Parathyroid adenoma (tissue), 2 donors: ENCODE results near the gene BUB3.

Source experiments
- H2AFZ ChIP-seq: fragments of 300-600 bp; sonication (generic); one replicate; pipeline ENCODE4 v1.7.0; 2017; ENCODE audit warnings: antibody characterized with exemption, mild to moderate bottlenecking
- H3K27ac ChIP-seq: fragments of 300-600 bp; sonication (generic); one replicate; pipeline ENCODE4 v1.7.0; 2017
- H3K27me3 ChIP-seq: fragments of 300-600 bp; sonication (generic); one replicate; pipeline ENCODE4 v1.7.0; 2017; ENCODE audit warnings: low read length; ENCODE audit not compliant: control insufficient read depth, insufficient read depth
- H3K36me3 ChIP-seq: fragments of 300-600 bp; sonication (generic); one replicate; pipeline ENCODE4 v1.7.0; 2017; ENCODE audit warnings: low read length; ENCODE audit not compliant: control insufficient read depth, insufficient read depth
- H3K4me1 ChIP-seq: fragments of 300-600 bp; sonication (generic); one replicate; pipeline ENCODE4 v1.7.0; 2017; ENCODE audit warnings: control low read depth
- H3K4me2 ChIP-seq: fragments of 300-600 bp; sonication (generic); one replicate; pipeline ENCODE4 v1.7.0; 2017; ENCODE audit warnings: low read length
- H3K4me3 ChIP-seq: fragments of 300-600 bp; sonication (generic); one replicate; pipeline ENCODE4 v1.7.0; 2017; ENCODE audit warnings: low read depth, low read length
- H3K79me2 ChIP-seq: fragments of 300-600 bp; sonication (generic); one replicate; pipeline ENCODE4 v1.7.0; 2017; ENCODE audit warnings: control low read depth
- H3K9ac ChIP-seq: fragments of 300-600 bp; sonication (generic); one replicate; pipeline ENCODE4 v1.7.0; 2017; ENCODE audit warnings: mild to moderate bottlenecking
- H3K9me3 ChIP-seq: fragments of 300-600 bp; sonication (generic); one replicate; pipeline ENCODE4 v1.7.0; 2017; ENCODE audit warnings: low read length; ENCODE audit not compliant: control insufficient read depth
- CTCF ChIP-seq: fragments of 300-600 bp; sonication (generic); IDR thresholded peaks from one replicate; pipeline ENCODE4 v1.7.0; 2017; ENCODE audit warnings: antibody characterized with exemption, mild to moderate bottlenecking
- donor health status: primary hyperparathyroidism.

BUB3 gene

GRCh38 chr10:123146894-123147634, 7.1 kb upstream of the BUB3 start:
- Histone ChIP-seq H3K79me2 (no peaks in the 10 kb centered on the region), H2AFZ (no peak overlapping the region), H3K4me3 (no peak overlapping the region), H3K36me3 (no peaks in the 10 kb centered on the region), H3K27ac (no peak overlapping the region), H3K9me3 (no peaks in the 10 kb centered on the region), H3K27me3 (peaks cover 15% of the 10 kb centered on the region), H3K9ac (no peak overlapping the region), H3K4me1 (no peaks in the 10 kb centered on the region), H3K4me2 (no peak overlapping the region)
- TF ChIP-seq CTCF, result no peak

GRCh38 chr10:123147635-123148413, 6.4 kb upstream of the BUB3 start, which contains the start of gene HMX2:
TSS of gene HMX2 (plus strand) at chr10:123148136. CDS start at chr10:123148379, 243 bp downstream.
- no peak within 1 kb of the TSS for H3K4me3 ChIP-seq
- no peaks in the 10 kb centered on the region for H3K79me2 ChIP-seq
- H3K4me2 ChIP-seq, result no peak within 1 kb of the TSS
- no peak within 1 kb of the TSS for H3K9ac ChIP-seq
- no peaks in the 10 kb centered on the region for H3K4me1 ChIP-seq
- no peaks in the 10 kb centered on the region for H3K36me3 ChIP-seq
- peaks cover 15% of the 10 kb centered on the region for H3K27me3 ChIP-seq
- H2AFZ ChIP-seq, result no peak within 1 kb of the TSS
- H3K9me3 ChIP-seq, result no peaks in the 10 kb centered on the region
- H3K27ac ChIP-seq, result no peak within 1 kb of the TSS
- no peak for TF ChIP-seq CTCF

- no peaks in the 10 kb centered on the region for H3K9me3 ChIP-seq
- H3K4me2 ChIP-seq, result no peak overlapping the region
- peaks cover under 1% of the 10 kb centered on the region for H3K4me1 ChIP-seq
- no peak overlapping the region for H3K9ac ChIP-seq
- no peak overlapping the region for H3K4me3 ChIP-seq
- H3K36me3 ChIP-seq, result no peaks in the 10 kb centered on the region
- peaks cover 18% of the 10 kb centered on the region for H3K27me3 ChIP-seq
- no peak overlapping the region for H3K27ac ChIP-seq
- no peak overlapping the region for H2AFZ ChIP-seq
- H3K79me2 ChIP-seq, result no peaks in the 10 kb centered on the region
- TF ChIP-seq CTCF, result no peak
These were observed 5.6 kb upstream of the BUB3 start for GRCh38 chr10:123148414-123149161.

- Histone ChIP-seq H3K27ac (no peak overlapping the region), H3K4me1 (peaks cover 4% of the 10 kb centered on the region), H3K4me2 (peak overlapping the region; percentile 71), H3K27me3 (peaks cover 18% of the 10 kb centered on the region), H3K36me3 (no peaks in the 10 kb centered on the region), H3K4me3 (no peak overlapping the region), H2AFZ (no peak overlapping the region), H3K79me2 (no peaks in the 10 kb centered on the region), H3K9ac (no peak overlapping the region), H3K9me3 (no peaks in the 10 kb centered on the region)
- no peak for TF ChIP-seq CTCF
These were observed 5.0 kb upstream of the BUB3 start for GRCh38 chr10:123149162-123149567.
